Left cardiac atrium (tissue), 4 donors: ENCODE data around the gene METTL27. TPM values are rescaled to one million over a fixed set of nuclear protein-coding genes. Genes with fewer than 3 reads are reported as not detected.
A peak's percentile ranks its signal among the peaks of the same experiment; 100 is the strongest.
"Not testable (repeated sequence)": the region's sequence is repeated elsewhere in the genome, so short reads cannot be mapped to it uniquely, and the experiment has no call there.

ENCODE experiments used
- ATAC-seq, 2 donors: fragments of 200-7000 bp; cut with Tn5 transposase; one replicate each; pipeline ENCODE4 v1.9.1; 2020; ENCODE audit warnings: mild to moderate bottlenecking in 2 of 2, moderate library complexity in 2 of 2
- DNase-seq: peaks from one replicate; pipeline ENCODE4 v3.0.0-alpha.2; 2020
- intact Hi-C, 2 donors: fragments of 100-400 bp; cut with DNase I; formaldehyde crosslinking; loops; one replicate each; pipeline versions ENCODE4 v1.14.1 to v1.15.1; 2022 to 2023
- long read RNA-seq: library from polyadenylated mRNA; unstranded; transcript quantifications from one replicate; pipeline ENCODE4 v2.0.0, GENCODE V29; 2021
- total RNA-seq, 2 donors: library from RNA; stranded (reverse); fragmentation: NEBNext Ultra II Directional; extraction: Animal tissue kit (Norgen Biotek cat#: 25700); gene quantifications; one replicate each; pipeline ENCODE4 v1.2.1, GENCODE V29; 2021
- donor health status: DM: no; HTN: yes; CAD: no.
- donor health status: DM: no; HTN: yes; CAD: no; lungs with severe emphysema.
- donor health status: DM: yes; HTN: yes; CAD: no.
- donor health status: Dilated cardiomyopathy.

METTL27 gene
- total RNA-seq, result under 1 TPM; 0.32 to 0.92 TPM
- long read RNA-seq, partial matches to known transcripts, result 0 of 1 reads
- long read RNA-seq, other reads (novel, unspliced or antisense), result 1 of 1 reads

DNA sequence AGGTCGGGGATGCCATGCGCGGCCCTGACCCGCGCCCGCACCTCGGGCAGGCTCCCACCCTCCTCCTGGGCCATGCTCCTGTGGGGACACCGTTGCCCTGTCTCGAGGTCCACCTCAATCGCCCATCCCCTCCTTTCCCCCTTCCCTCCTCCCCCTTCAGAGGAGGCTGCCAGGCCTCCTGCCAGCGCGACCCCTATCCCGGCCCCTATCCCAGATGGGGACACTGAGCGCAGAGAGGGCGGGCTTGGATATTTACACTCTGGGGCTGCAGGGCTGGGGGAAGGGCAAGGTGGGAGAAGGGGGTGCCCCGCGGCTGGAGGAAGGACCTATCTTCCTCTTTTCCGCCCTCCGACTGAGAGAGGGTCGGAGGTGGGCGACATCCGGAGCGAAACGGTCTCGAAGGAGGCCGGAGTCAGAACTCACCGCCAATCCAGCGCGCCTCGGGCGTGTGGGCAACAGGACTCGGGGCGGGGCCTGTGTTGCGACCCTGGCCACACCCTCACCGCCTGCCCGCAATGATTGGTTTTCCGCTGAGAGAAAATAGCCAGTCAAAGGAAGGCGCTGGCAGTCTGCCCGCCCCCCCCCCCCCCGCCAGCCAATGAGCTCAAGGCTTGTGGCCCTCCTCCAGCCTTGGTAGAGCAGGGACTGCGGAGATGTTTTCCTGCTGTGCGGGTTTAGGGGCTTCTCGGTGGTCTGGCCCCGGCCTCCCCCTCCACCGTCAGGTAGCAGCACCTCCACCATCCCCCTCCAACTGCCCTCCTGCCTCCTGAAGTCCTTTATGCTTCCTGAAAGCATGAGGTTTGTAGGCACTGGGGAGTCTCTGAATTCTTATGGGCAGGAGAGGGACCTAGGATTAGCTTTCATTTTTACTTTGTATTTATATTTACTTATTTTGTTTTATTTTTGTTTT is at the start of gene METTL27:
Gene METTL27, minus strand, starts transcription at position 450 of the 910 bp plus-strand sequence. Its CDS starts 376 bp downstream, at position 74.
- peak; percentile 97 to 99 for ATAC-seq
- intact Hi-C loops, result no loop called here
- peak; percentile 94 for DNase-seq

GRCh38 chr7:73891178-73891885 is 49.0 kb upstream of the METTL27 start:
- DNase-seq, result peak; percentile 30
- ATAC-seq, result no peak
- intact Hi-C loops, result loop anchor here in 1 of 2 donors (10.0 kb wide), 1 partner anchor 133 kb away; the partner anchor contains the start of gene ELN

DNA sequence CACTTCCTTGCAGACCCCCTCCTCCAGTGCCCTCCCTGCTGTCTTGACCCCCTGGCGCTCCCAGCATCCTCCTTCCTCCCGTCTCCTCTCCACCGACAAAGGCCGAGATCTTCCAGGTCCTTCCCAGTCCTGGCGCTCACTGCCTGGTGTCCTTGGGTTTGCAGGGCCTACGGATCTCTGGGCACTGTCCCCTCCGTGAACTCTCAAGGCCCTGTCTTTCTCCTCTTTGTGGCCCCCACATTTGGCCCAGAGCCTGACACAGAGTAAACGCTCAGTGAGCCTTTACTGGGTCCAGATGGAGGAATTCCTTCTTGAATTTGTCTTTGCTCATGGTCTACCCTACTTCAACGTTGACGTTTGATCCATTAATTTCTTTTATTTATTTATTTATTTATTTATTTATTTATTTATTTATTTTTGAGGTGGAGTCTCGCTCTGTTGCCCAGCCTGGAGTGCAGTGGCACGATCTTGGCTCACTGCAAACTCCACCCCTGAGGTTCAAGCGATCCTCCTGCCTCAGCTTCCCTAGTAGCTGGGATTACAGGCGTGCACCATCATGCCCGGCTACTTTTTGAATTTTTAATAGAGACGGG is 48.3 kb upstream of the METTL27 start:
- no peak for DNase-seq
- no peak for ATAC-seq
- intact Hi-C loops, result loop anchor here in 1 of 2 donors (10.0 kb wide), 1 partner anchor 134 kb away; the partner anchor contains the start of gene ELN

- intact Hi-C loops, result no loop called here
- DNase-seq (no peak), ATAC-seq (no peak)
Measured at GRCh38 chr7:73888959-73889358, 46.6 kb upstream of the METTL27 start.

- ATAC-seq (no peak), DNase-seq (no peak)
- intact Hi-C loops, result no loop called here
Measured at GRCh38 chr7:73887762-73888161, 45.4 kb upstream of the METTL27 start.

DNA sequence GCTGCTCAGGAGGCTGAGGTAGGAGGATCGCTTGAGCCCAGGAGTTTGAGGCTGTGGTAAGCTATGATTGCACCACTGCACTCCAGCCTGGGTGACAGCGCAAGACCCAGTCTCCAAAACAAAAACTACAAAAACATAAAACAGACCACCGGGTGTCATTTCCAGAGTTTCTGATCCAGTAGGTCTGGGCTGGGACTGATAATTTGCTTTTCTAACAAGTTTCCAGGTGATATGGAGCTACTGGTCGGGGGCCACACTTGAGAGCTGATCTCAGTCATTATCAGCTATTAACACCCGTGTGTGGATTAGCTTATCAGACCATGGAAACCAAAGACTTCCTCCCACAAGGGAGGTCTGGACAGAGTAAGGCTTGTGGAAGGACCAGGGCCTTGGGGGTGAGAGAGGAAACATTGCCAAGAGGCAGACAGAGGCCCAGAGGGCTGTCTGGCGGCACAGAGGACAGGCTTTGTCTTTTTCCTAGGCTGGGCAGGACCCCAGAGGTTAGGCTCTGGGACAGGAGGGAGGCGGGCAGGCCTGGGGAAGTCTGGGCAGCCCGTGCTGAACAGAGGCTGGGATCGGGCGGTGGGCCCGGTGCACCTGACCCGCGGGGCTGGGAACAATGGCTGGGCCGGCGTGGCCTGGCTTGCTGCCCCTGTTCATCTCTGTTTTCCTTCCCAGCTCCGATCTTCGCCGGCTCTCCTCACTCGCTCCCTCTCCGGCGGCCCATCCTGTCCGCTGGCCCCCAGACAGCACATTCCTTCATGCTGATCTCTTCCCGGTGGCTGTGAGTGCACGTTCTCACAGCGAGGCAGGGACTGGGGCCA is 43.9 kb upstream of the METTL27 start:
- peak; percentile 74 for DNase-seq
- intact Hi-C loops, result no loop called here
- ATAC-seq, result peak; percentile 70 to 80

GRCh38 chr7:73885433-73885974 is 43.2 kb upstream of the METTL27 start:
- DNase-seq (no peak), ATAC-seq (no peak)
- intact Hi-C loops, result no loop called here

- DNase-seq, intact Hi-C loops, ATAC-seq: not testable (repeated sequence)
Measured at GRCh38 chr7:73884867-73885422, 42.6 kb upstream of the METTL27 start.

DNA sequence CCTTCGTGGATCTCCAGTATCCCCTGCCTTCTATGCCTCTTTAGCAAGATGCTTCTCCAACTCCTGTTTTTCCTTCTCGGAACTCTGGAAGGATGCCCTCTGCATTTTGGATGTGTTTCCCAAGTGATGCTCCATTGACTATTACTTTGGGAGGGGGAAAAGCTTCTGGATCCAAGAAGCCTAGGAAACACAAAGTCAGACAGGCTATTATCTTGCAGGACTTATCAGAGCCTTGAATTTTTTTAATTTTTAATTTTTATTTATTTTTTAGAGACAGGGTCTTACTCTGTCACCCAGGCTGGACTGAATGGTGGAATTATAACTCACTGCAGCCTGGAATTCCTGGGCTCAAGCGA is 39.7 kb upstream of the METTL27 start:
- intact Hi-C loops, result no loop called here
- DNase-seq (no peak), ATAC-seq (no peak)

DNA sequence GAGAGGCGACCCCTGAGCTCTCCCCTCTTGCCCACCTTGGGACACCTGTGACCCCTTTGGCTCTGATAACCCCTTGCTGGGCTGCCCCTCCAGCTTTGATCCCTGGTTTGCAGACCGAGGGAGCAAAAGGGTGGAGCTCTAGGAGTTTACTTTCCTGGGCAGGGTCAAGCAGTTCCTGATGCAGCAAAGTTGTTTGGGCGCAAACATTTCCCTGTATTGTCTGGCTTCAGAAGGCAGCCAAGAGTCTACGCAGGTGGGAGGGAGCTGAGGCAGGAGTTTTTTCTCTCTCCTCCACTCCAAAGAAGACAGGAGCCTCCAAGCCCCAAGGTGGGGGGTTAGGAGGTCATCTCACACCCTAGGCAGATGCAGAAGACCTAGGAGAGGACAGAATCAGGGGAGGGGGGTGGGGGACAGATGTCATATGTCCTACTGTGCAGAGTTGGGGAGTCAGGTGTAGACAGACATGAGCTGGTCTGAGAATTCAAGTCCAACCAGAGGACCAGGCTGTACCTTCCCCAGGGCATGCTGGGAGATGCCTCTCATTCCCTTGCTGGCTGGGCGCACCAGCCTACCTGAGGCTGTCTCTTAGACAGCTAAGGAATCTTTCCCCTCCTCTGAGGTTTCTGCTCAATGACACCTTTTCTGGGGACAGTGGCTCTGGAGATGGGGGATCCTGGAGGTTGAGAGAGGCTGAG is 39.2 kb upstream of the METTL27 start:
- DNase-seq (no peak), ATAC-seq (peak in 1 of 2 donors; percentile 5)
- intact Hi-C loops, result no loop called here

GRCh38 chr7:73880755-73881328 is 38.5 kb upstream of the METTL27 start:
- peak; percentile 10 to 18 for ATAC-seq
- DNase-seq, result no peak
- intact Hi-C loops, result no loop called here

DNA sequence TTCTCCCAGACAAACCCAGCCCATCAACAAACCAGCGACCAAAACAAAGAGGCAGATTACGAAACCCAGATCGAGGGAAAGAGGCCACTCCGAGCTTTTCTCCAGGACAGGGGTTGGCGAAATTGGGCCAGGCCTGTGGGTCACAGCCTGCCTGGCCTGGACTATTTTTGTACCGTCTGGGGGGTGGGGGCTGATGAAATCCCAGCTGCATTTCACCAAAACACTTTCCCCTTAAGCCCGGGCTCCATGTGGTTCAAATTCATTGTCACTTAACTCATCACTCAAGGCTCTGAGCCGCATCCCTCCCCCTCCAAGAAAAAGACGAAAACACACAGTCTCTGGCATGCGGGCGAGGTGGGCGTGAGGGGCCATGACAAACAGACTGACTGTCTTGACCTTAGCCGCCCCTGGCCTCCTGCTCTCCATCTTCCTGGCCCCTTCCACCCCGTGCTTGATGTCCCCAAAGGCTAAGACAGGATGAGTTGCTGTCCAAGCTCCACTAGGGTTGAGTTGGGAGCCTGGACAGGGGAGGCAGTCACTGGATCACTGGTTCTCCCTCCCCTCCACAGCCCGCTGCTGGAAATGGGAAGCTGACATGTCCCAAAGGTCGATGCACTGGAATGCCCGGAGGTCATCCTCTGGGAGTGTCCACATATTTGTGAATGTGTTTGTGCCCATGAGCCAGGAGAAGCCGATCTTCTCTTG is 37.8 kb upstream of the METTL27 start:
- intact Hi-C loops, result no loop called here
- peak; percentile 70 to 76 for ATAC-seq
- peak; percentile 65 for DNase-seq

- ATAC-seq (no peak), DNase-seq (peak; percentile 14)
- intact Hi-C loops, result no loop called here
Measured at GRCh38 chr7:73876973-73877372, 34.7 kb upstream of the METTL27 start.

DNA sequence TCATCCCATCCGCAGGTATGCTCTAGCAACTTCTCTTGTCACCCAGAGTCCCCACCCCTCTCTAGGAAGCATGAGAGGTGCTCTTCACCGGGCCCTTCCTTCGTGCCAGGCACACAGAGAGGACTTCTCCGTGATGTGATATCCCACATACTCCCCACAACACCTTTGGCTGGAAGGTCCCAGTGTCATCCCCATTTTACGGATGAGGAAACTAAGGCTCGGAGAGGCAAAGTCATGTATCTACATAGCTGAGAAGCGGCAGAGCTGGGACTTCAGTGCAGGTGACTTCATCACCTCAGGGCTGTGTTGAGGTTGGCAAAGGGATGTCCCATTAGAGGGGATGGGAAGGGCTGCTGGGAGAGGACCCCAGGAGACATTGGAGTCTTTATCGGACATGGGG is 34.0 kb upstream of the METTL27 start:
- ATAC-seq (no peak), DNase-seq (peak; percentile 5)
- intact Hi-C loops, result no loop called here

DNA sequence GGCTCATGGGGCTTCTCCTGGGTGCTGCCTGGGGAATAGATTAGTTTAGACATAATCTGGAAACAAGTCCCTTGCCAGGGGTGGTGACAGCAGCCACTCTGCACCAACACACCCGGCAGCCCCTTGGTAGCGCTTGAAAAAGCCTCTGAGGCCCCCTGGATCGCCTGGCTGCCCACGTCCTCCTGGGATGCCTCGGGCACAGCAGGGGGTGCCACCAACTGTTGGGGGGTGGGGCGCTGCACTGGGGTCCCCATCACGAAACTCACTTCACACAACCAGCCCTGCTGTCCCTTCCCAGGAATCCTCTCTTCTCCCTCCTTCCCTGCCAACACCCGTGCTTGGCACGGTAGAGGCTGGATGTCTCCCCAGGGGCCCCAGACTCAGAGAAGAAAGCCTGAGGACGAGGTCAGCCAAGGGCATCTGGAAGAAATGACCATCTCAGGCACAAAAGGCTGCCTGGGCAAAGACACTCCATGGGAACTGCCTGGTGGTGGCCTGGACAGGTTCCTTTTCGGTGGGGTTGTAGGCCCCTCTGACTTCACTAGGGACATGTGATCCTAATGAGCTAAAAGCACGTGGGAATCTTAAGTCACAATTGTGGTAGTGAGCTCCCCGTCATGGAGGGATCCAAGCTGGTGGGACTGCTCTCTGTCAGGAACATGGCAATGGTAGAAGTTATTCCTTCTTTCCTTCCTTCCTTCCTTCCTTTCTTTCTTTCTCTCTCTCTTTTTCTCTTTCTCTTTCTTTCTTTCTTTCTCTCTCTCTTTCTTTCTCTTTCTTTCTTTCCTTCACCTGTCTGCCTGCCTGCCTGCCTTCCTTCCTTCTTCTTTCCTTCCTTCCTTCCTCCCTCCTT is 30.0 kb upstream of the METTL27 start:
- intact Hi-C loops, result no loop called here
- ATAC-seq (no peak), DNase-seq (peak; percentile 2)
